HepG2 (cell line): ENCODE results near the gene BIRC7. TPM values are rescaled to one million over a fixed set of nuclear protein-coding genes. Genes with fewer than 3 reads are reported as not detected.

ENCODE experiments used
- ATAC-seq: fragments of 200-7000 bp; cut with Tn5 transposase; 3 replicates; pipeline ENCODE4 v1.9.1; 2020; ENCODE audit warnings: mild to moderate bottlenecking, moderate library complexity
- BruUV-seq: library from RNA; stranded (reverse); fragments of 400-500 nt; replicated peaks from 2 replicates; lab custom pipeline; 2021; lab: Mats Ljungman, UMichigan
- CTCF ChIA-PET: fragments of 300-600 bp; formaldehyde crosslinking; extraction: SDS; loops from one replicate; lab custom pipeline; 2021; ENCODE audit warnings: low total read pairs, inconsistent platforms, low intra/inter-chr PET ratio; lab: Yijun Ruan, JAX
- POLR2A ChIA-PET: fragments of 350-600 bp; sonication (Branson Sonifier 250); formaldehyde crosslinking; loops from one replicate; lab custom pipeline; 2020; ENCODE audit warnings: antibody characterized with exemption, inconsistent platforms; lab: Yijun Ruan, JAX
- DNase-seq: peaks from one replicate; pipeline ENCODE4 v3.0.0-alpha.2; 2015; ENCODE audit warnings: low spot score
- FAIRE-seq: peaks from 3 replicates; lab custom pipeline; 2011; peaks lifted over from hg19 to GRCh38; lab: Jason Lieb, UNC
- H2AFZ ChIP-seq: one replicate; pipeline ENCODE4 v1.6.1; 2011; ENCODE audit warnings: low read length, inconsistent platforms
- H3K27ac ChIP-seq: fragments of 300-600 bp; 3 replicates; pipeline ENCODE4 v1.8.0; 2011; ENCODE audit warnings: mixed run types, mild to moderate bottlenecking, mixed read lengths, low read length, inconsistent platforms; ENCODE audit not compliant: insufficient read depth; ENCODE audit errors: extremely low read length
- H3K27me3 ChIP-seq, 2 experiments: fragments of 200-600 bp in 1 of 2; 2 replicates in 1 of 2; 3 replicates in 1 of 2; pipeline versions ENCODE4 v1.6.0 to v1.8.0; 2011; ENCODE audit warnings: low read length in 2 of 2, mild to moderate bottlenecking in 2 of 2, moderate library complexity in 2 of 2, inconsistent platforms in 1 of 2; ENCODE audit not compliant: insufficient read depth in 2 of 2, control insufficient read depth in 1 of 2
- H3K36me3 ChIP-seq, 2 experiments: fragments of 200-600 bp in 1 of 2; replicated peaks in 1 of 2; 2 replicates in 1 of 2; 3 replicates in 1 of 2; pipeline versions ENCODE4 v1.5.1 to v1.8.0; 2011; ENCODE audit warnings: low read length in 2 of 2, inconsistent platforms in 1 of 2; ENCODE audit not compliant: insufficient read depth in 2 of 2, control insufficient read depth in 1 of 2
- H3K4me1 ChIP-seq: 2 replicates; pipeline ENCODE4 v1.5.1; 2012; ENCODE audit warnings: low read length, inconsistent platforms; ENCODE audit not compliant: insufficient read depth
- H3K4me2 ChIP-seq: 2 replicates; pipeline ENCODE4 v1.6.0; 2011; ENCODE audit warnings: low read depth, low read length, inconsistent platforms
- H3K4me3 ChIP-seq, 3 experiments: fragments of 200-600 bp in 1 of 3; sonication (generic), shearing (Covaris generic) in 1 of 3; replicated peaks in 1 of 3; 2 replicates each; pipeline ENCODE4 v1.5.1; 2011 to 2016; ENCODE audit warnings: low read length in 3 of 3, inconsistent platforms in 2 of 3, low read depth in 2 of 3, mild to moderate bottlenecking in 2 of 3, control low read depth in 1 of 3, mixed read lengths in 1 of 3; ENCODE audit not compliant: insufficient read depth in 1 of 3
- H3K79me2 ChIP-seq: one replicate; pipeline ENCODE4 v1.6.1; 2011; ENCODE audit warnings: low read length, inconsistent platforms; ENCODE audit not compliant: insufficient read depth
- H3K9ac ChIP-seq: 2 replicates; pipeline ENCODE4 v1.6.0; 2011; ENCODE audit warnings: mild to moderate bottlenecking, low read depth, low read length, inconsistent platforms; ENCODE audit not compliant: insufficient read depth
- H3K9me3 ChIP-seq: 2 replicates; pipeline ENCODE4 v1.5.1; 2012; ENCODE audit warnings: mild to moderate bottlenecking, low read length
- H4K20me1 ChIP-seq: 2 replicates; pipeline ENCODE4 v1.6.0; 2011; ENCODE audit warnings: inconsistent platforms, mild to moderate bottlenecking, low read length, moderate library complexity; ENCODE audit not compliant: insufficient read depth
- AKNA ChIP-seq: sonication (generic); formaldehyde crosslinking; IDR thresholded peaks from 2 replicates; pipeline ENCODE4 v1.4.0; 2020; ENCODE audit warnings: missing genetic modification reagents, borderline replicate concordance
- ARID3A ChIP-seq: IDR thresholded peaks from 2 replicates; pipeline ENCODE4 v1.6.1; 2012; ENCODE audit warnings: low read depth, low read length, improper control_type of control experiment
- ATRX ChIP-seq: sonication (generic); formaldehyde crosslinking; IDR thresholded peaks from 2 replicates; pipeline ENCODE4 v1.4.0; 2020; ENCODE audit warnings: missing genetic modification reagents, borderline replicate concordance
- CBX5 ChIP-seq: sonication (generic); formaldehyde crosslinking; IDR thresholded peaks from 2 replicates; pipeline ENCODE4 v1.4.0; 2020; ENCODE audit warnings: missing genetic modification reagents, borderline replicate concordance
- DNMT3B ChIP-seq: conservative IDR thresholded peaks from 2 replicates; pipeline ENCODE4 v1.6.1; 2016; ENCODE audit warnings: missing biosample characterization, control low read depth
- KLF11 ChIP-seq: IDR thresholded peaks from 2 replicates; pipeline ENCODE4 v1.6.1; 2016; ENCODE audit warnings: missing compliant biosample characterization
- ONECUT2 ChIP-seq: sonication (generic); formaldehyde crosslinking; IDR thresholded peaks from 2 replicates; pipeline ENCODE4 v1.4.0; 2020; ENCODE audit warnings: missing genetic modification reagents
- RORA ChIP-seq: sonication (generic); formaldehyde crosslinking; IDR thresholded peaks from 2 replicates; pipeline ENCODE4 v1.5.0; 2020; ENCODE audit warnings: mild to moderate bottlenecking, missing genetic modification reagents, moderate library complexity
- TRIM22 ChIP-seq: fragments of 450-650 bp; IDR thresholded peaks from 2 replicates; pipeline ENCODE4 v1.6.1; 2017
- ZFP36L1 ChIP-seq: sonication (generic); formaldehyde crosslinking; IDR thresholded peaks from 2 replicates; pipeline ENCODE4 v1.8.0; 2022; ENCODE audit warnings: mild to moderate bottlenecking, missing genetic modification reagents, moderate library complexity
- ZKSCAN8 ChIP-seq: IDR thresholded peaks from 2 replicates; pipeline ENCODE4 v1.6.1; 2016; ENCODE audit warnings: borderline replicate concordance, missing genetic modification reagents, missing compliant biosample characterization
- ZNF17 ChIP-seq: sonication (generic); formaldehyde crosslinking; IDR thresholded peaks from 2 replicates; pipeline ENCODE4 v1.5.0; 2020; ENCODE audit warnings: mild to moderate bottlenecking, missing genetic modification reagents
- ZNF34 ChIP-seq: sonication (generic); formaldehyde crosslinking; IDR thresholded peaks from 2 replicates; pipeline ENCODE4 v1.4.0; 2020; ENCODE audit warnings: mild to moderate bottlenecking, missing genetic modification reagents, borderline replicate concordance
- ZNF446 ChIP-seq: sonication (generic); formaldehyde crosslinking; IDR thresholded peaks from 2 replicates; pipeline ENCODE4 v1.5.0; 2020; ENCODE audit warnings: mild to moderate bottlenecking, missing genetic modification reagents
- ZNF552 ChIP-seq: sonication (generic); formaldehyde crosslinking; IDR thresholded peaks from 2 replicates; pipeline ENCODE4 v1.9.0; 2022; ENCODE audit warnings: missing genetic modification reagents, mild to moderate bottlenecking, borderline replicate concordance
- ZNF557 ChIP-seq: sonication (generic); formaldehyde crosslinking; IDR thresholded peaks from 2 replicates; pipeline ENCODE4 v1.4.0; 2020; ENCODE audit warnings: missing genetic modification reagents
- ZNF614 ChIP-seq: IDR thresholded peaks from 2 replicates; pipeline ENCODE4 v1.6.1; 2018; ENCODE audit warnings: missing biosample characterization, missing genetic modification reagents, inconsistent platforms, borderline replicate concordance
- ZNF749 ChIP-seq: sonication (generic); formaldehyde crosslinking; IDR thresholded peaks from 2 replicates; pipeline ENCODE4 v1.8.0; 2022; ENCODE audit warnings: mild to moderate bottlenecking, missing genetic modification reagents, moderate library complexity, borderline replicate concordance
- WGBS: methylation state at CpG from one replicate; pipeline ENCODE4 v1.1.6; 2017; ENCODE audit warnings: low lambda C conversion rate; 5-methylcytosine and 5-hydroxymethylcytosine counted together
- in situ Hi-C: cut with HindIII; loops from 2 replicates; pipeline ENCODE4 v1.10.0; 2017; ENCODE audit warnings: low pct_unique_long_range_greater_than_20kb; ENCODE audit not compliant: extremely low pct_ligation_motif_present
- intact Hi-C: fragments of 100-400 bp; cut with micrococcal nuclease; formaldehyde crosslinking; loops from one replicate; pipeline ENCODE4 v1.10.0; 2022; ENCODE audit not compliant: unreplicated experiment
- polyA plus RNA-seq, 8 experiments: library from polyadenylated mRNA; depleted of rRNA in 3 of 8; stranded (reverse) in 7 of 8; unstranded in 1 of 8; fragments of >200 nt; fragmentation: Illumina TruSeq in 4 of 8; extraction: Trizol in 4 of 8; gene quantifications; 2 replicates each; pipeline versions ENCODE4 v1.2.1 to v1.2.3, GENCODE V29; 2011 to 2016; ENCODE audit warnings: low read depth in 4 of 8, missing spikeins in 1 of 8, mixed read lengths in 1 of 8; ENCODE audit not compliant: insufficient read depth in 1 of 8
- total RNA-seq, 5 experiments: library from RNA; depleted of rRNA; stranded (reverse); fragments of >200 nt; fragmentation: Illumina TruSeq; extraction: Trizol; gene quantifications; 2 replicates each; pipeline ENCODE4 v1.2.3, GENCODE V29; 2016; ENCODE audit warnings: low read depth in 1 of 5

The BIRC7 gene
- total and polyA plus RNA-seq, 2 of the 13 experiments (the other 11 are each of a cell fraction or from before 2014, with no cell fraction given), result 0.27 to 5.1 TPM

DNA sequence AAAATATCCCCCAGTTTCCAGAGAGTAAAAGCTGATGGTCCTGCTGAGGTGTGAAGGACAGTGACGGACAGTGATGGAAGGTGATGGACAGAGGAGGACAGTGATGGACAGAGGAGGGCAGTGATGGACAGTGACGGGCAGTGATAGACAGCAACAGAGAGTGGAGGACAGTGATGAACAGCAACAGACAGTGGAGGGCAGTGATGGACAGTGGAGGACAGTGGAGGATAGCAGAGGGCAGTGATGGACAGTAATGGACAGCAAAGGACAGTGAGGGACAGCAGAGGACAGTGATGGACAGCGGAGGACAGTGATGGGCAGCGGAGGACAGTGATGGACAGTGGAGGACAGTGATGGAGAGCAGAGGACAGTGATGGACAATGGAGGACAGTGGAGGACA lies 21.2 kb downstream of the BIRC7 start (continued):
- TF ChIP-seq ZNF749 (CRISPR knock-in tag) (no peak), ZNF614 (CRISPR knock-in tag) (no peak), ZNF446 (no peak), ZNF34 (CRISPR knock-in tag) (no peak), ARID3A (no peak), ZFP36L1 (no peak), TRIM22 (0 out of 2 replicates have a peak, but pooled peaks have one; percentile 42)

- Histone ChIP-seq H3K4me2 (no peak overlapping the region), H3K4me1 (peaks cover 43% of the 10 kb centered on the region), H3K79me2 (no peaks in the 10 kb centered on the region), H2AFZ (no peak overlapping the region), H3K27me3 (peaks cover 37 to 87% of the 10 kb centered on the region in 2 experiments), H3K4me3 (no peak overlapping the region), H3K9ac (no peak overlapping the region), H3K27ac (no peak overlapping the region), H4K20me1 (peaks cover 5% of the 10 kb centered on the region; the same call in 1 of the 2 replicates), H3K9me3 (no peaks in the 10 kb centered on the region), H3K36me3 (no peaks in the 10 kb centered on the region)
- POLR2A ChIA-PET, result no interaction called here
- ATAC-seq (no peak), DNase-seq (no peak), FAIRE-seq (no peak)
- BruUV-seq, result no TSS peak
- WGBS, result 77% methylated on average over 13 of the region's 13 CpGs
- intact Hi-C loops (no loop called here), in situ Hi-C loops (no loop called here)
- CTCF ChIA-PET, result no interaction called here
- TF ChIP-seq ATRX (CRISPR knock-in tag), result no peak
- TF ChIP-seq ZNF552 (CRISPR knock-in tag), result no peak
- TF ChIP-seq ZNF557 (CRISPR knock-in tag), result no peak
- no peak for TF ChIP-seq AKNA (CRISPR knock-in tag)
- TF ChIP-seq KLF11 (CRISPR knock-in tag), result no peak
- TF ChIP-seq ZNF17 (CRISPR knock-in tag), result no peak
- TF ChIP-seq RORA (CRISPR knock-in tag), result no peak
- TF ChIP-seq CBX5 (CRISPR knock-in tag), result no peak
- TF ChIP-seq ONECUT2 (CRISPR knock-in tag), result no peak
- no peak for TF ChIP-seq DNMT3B (CRISPR knock-in tag)
- TF ChIP-seq ZKSCAN8, result no peak
These were observed 21.9 kb downstream of the BIRC7 start for GRCh38 chr20:63257629-63258028.
